GM12878 (cell line): Measurements from ENCODE around the gene CELSR2. TPM values are rescaled to one million over a fixed set of nuclear protein-coding genes. Genes with fewer than 3 reads are reported as not detected.

Experiments used
- ATAC-seq: fragments of 200-7000 bp; cut with Tn5 transposase; 3 replicates; pipeline ENCODE4 v1.9.1; 2020; ENCODE audit warnings: mild to moderate bottlenecking, moderate library complexity
- BruUV-seq: library from RNA; stranded (reverse); fragments of 400-500 nt; replicated peaks from 2 replicates; lab custom pipeline; 2021; lab: Mats Ljungman, UMichigan
- CTCF ChIA-PET: fragments of 300-600 bp; sonication (Branson Sonifier 250); formaldehyde crosslinking; extraction: SDS; loops from one replicate; lab custom pipeline; 2021; ENCODE audit warnings: inconsistent platforms; lab: Yijun Ruan, JAX
- POLR2A ChIA-PET: fragments of 350-600 bp; formaldehyde crosslinking; extraction: SDS; loops from one replicate; lab custom pipeline; 2021; ENCODE audit warnings: inconsistent platforms; lab: Charles Lee
- RAD21 ChIA-PET: fragments of 300-600 bp; sonication (Branson Sonifier 250); formaldehyde crosslinking; loops from one replicate; lab custom pipeline; 2023; ENCODE audit warnings: antibody characterized with exemption; ENCODE audit not compliant: unreplicated experiment; lab: Charles Lee
- SMC1A ChIA-PET: fragments of 300-600 bp; sonication (Branson Sonifier 250); formaldehyde crosslinking; loops from one replicate; lab custom pipeline; 2023; ENCODE audit not compliant: unreplicated experiment, uncharacterized antibody; lab: Charles Lee
- DNase-seq: peaks from one replicate; pipeline ENCODE4 v3.0.0-alpha.2; 2011; ENCODE audit warnings: low read depth, low spot score
- FAIRE-seq: peaks from 3 replicates; lab custom pipeline; 2011; peaks lifted over from hg19 to GRCh38; lab: Jason Lieb, UNC
- H2AFZ ChIP-seq: 2 replicates; pipeline ENCODE4 v1.6.0; 2011; ENCODE audit warnings: low read depth, low read length, control low read depth; ENCODE audit not compliant: control insufficient read depth
- H3K27ac ChIP-seq: 2 replicates; pipeline ENCODE4 v1.5.1; 2011; ENCODE audit warnings: control low read depth; ENCODE audit not compliant: control insufficient read depth, insufficient read depth
- H3K27me3 ChIP-seq, 2 experiments: replicated peaks in 1 of 2; 2 replicates each; pipeline versions ENCODE4 v1.6.0 to v1.6.1; 2011; ENCODE audit warnings: low read length in 1 of 2; ENCODE audit not compliant: control insufficient read depth in 2 of 2, insufficient read depth in 2 of 2
- H3K36me3 ChIP-seq, 2 experiments: 2 replicates each; pipeline ENCODE4 v1.5.1; 2011; ENCODE audit warnings: low read length in 1 of 2; ENCODE audit not compliant: control insufficient read depth in 2 of 2, insufficient read depth in 2 of 2
- H3K4me1 ChIP-seq: 2 replicates; pipeline ENCODE4 v1.6.1; 2011; ENCODE audit warnings: mild to moderate bottlenecking, low read length, moderate library complexity, mixed read lengths; ENCODE audit not compliant: control insufficient read depth, insufficient read depth
- H3K4me2 ChIP-seq: 2 replicates; pipeline ENCODE4 v1.6.0; 2011; ENCODE audit warnings: control low read depth; ENCODE audit not compliant: control insufficient read depth, insufficient read depth
- H3K4me3 ChIP-seq: fragments of 200-600 bp; sonication (generic); 2 replicates; pipeline ENCODE4 v1.5.1; 2016
- H3K79me2 ChIP-seq: 2 replicates; pipeline ENCODE4 v1.6.0; 2011; ENCODE audit warnings: low read length; ENCODE audit not compliant: control insufficient read depth, insufficient read depth
- H3K9ac ChIP-seq: 2 replicates; pipeline ENCODE4 v1.8.0; 2011; ENCODE audit warnings: low read length, control low read depth, mixed read lengths; ENCODE audit not compliant: control insufficient read depth, insufficient read depth
- H3K9me3 ChIP-seq: replicated peaks from 3 replicates; pipeline ENCODE4 v1.5.1; 2011; ENCODE audit warnings: mild to moderate bottlenecking, low read length; ENCODE audit not compliant: control insufficient read depth, insufficient read depth
- H4K20me1 ChIP-seq: 2 replicates; pipeline ENCODE4 v1.6.0; 2011; ENCODE audit not compliant: control insufficient read depth, insufficient read depth
- ATF3 ChIP-seq: IDR thresholded peaks from 2 replicates; pipeline ENCODE4 v1.6.1; 2011; ENCODE audit warnings: low read depth, mild to moderate bottlenecking, low read length, moderate library complexity, borderline replicate concordance; ENCODE audit errors: extremely low read depth
- CHD4 ChIP-seq: fragments of 200-600 bp; sonication (generic); IDR thresholded peaks from 2 replicates; pipeline ENCODE4 v1.6.1; 2016; ENCODE audit warnings: mild to moderate bottlenecking
- CREB1 ChIP-seq: IDR thresholded peaks from 2 replicates; pipeline ENCODE4 v1.6.1; 2012; ENCODE audit warnings: low read depth, mild to moderate bottlenecking, inconsistent platforms
- EED ChIP-seq: sonication (generic); IDR thresholded peaks from 2 replicates; pipeline ENCODE4 v1.6.1; 2016; ENCODE audit warnings: antibody characterized with exemption, low read depth
- JUNB ChIP-seq: IDR thresholded peaks from 2 replicates; pipeline ENCODE4 v1.6.1; 2016; ENCODE audit warnings: antibody characterized with exemption, mild to moderate bottlenecking
- NFYA ChIP-seq: IDR thresholded peaks from 2 replicates; pipeline ENCODE4 v1.6.1; 2011; ENCODE audit warnings: low read depth, mild to moderate bottlenecking, low read length, improper control_type of control experiment, borderline replicate concordance
- PAX5 ChIP-seq: IDR thresholded peaks from 2 replicates; pipeline ENCODE4 v1.6.1; 2011; ENCODE audit warnings: low read depth, low read length, borderline replicate concordance
- POLR2A ChIP-seq: IDR thresholded peaks from 2 replicates; pipeline ENCODE4 v1.6.1; 2011; ENCODE audit warnings: low read depth, mild to moderate bottlenecking, low read length
- POU2F2 ChIP-seq: IDR thresholded peaks from 3 replicates; pipeline ENCODE4 v1.6.1; 2011; ENCODE audit warnings: low read depth, mild to moderate bottlenecking, low read length, borderline replicate concordance
- ZBTB4 ChIP-seq: fragments of 450-650 bp; formaldehyde crosslinking; IDR thresholded peaks from 2 replicates; pipeline ENCODE4 v1.4.0; 2022; ENCODE audit warnings: mild to moderate bottlenecking, moderate library complexity
- WGBS: methylation state at CpG from one replicate; pipeline ENCODE4 v1.1.6; 2016; ENCODE audit warnings: low lambda C conversion rate; ENCODE audit not compliant: insufficient replicate concordance, insufficient coverage; ENCODE audit errors: missing lambda C conversion rate; 5-methylcytosine and 5-hydroxymethylcytosine counted together
- in situ Hi-C: fragments of 300-500 bp; cut with MboI; formaldehyde crosslinking; loops from 9 replicates; pipeline ENCODE4 v1.14.3; 2018; ENCODE audit warnings: mixed read lengths
- intact Hi-C: fragments of 100-400 bp; cut with micrococcal nuclease; formaldehyde crosslinking; loops from one replicate; pipeline ENCODE4 v1.14.2; 2022; ENCODE audit not compliant: unreplicated experiment
- polyA plus RNA-seq, 11 experiments: library from polyadenylated mRNA; depleted of rRNA in 4 of 11; unstranded in 6 of 11; stranded (reverse) in 5 of 11; fragments of >200 nt; fragmentation: Nextera tagmentation in 4 of 11; fragmentation: Illumina TruSeq in 1 of 11; extraction: Ambion mirVana in 4 of 11; extraction: Trizol in 1 of 11; gene quantifications; 1 replicate in 1 of 11; 2 replicates in 10 of 11; pipeline versions ENCODE4 v1.2.1 to v1.2.3, GENCODE V29; 2011 to 2016; ENCODE audit warnings: inconsistent platforms in 2 of 11, missing spikeins in 2 of 11, low read depth in 1 of 11
- total RNA-seq, 4 experiments: library from RNA; depleted of rRNA in 3 of 4; stranded (reverse); fragments of >200 nt in 3 of 4; fragmentation: Illumina TruSeq in 1 of 4; extraction: Trizol in 1 of 4; gene quantifications; 2 replicates each; pipeline versions ENCODE4 v1.2.1 to v1.2.3, GENCODE V29; 2013 to 2021
- TF ChIP-seq, protein P1 (sequence below): IDR thresholded peaks from 2 replicates; pipeline ENCODE4 v1.6.1; 2012; ENCODE audit warnings: low read length, inconsistent platforms

The CELSR2 gene
- total and polyA plus RNA-seq, 10 of the 15 experiments (the other 5 are each of a cell fraction or from before 2014, with no cell fraction given) = under 0.01 to 0.15 (median 0.04) TPM; not detected in 2

GRCh38 chr1:109242387-109242786 is 7.0 kb upstream of the CELSR2 start:
- no peaks in the 10 kb centered on the region for H4K20me1 ChIP-seq
- TF ChIP-seq CHD4 = no peak
- no peak for TF ChIP-seq ATF3
- TF ChIP-seq, protein P1, sequence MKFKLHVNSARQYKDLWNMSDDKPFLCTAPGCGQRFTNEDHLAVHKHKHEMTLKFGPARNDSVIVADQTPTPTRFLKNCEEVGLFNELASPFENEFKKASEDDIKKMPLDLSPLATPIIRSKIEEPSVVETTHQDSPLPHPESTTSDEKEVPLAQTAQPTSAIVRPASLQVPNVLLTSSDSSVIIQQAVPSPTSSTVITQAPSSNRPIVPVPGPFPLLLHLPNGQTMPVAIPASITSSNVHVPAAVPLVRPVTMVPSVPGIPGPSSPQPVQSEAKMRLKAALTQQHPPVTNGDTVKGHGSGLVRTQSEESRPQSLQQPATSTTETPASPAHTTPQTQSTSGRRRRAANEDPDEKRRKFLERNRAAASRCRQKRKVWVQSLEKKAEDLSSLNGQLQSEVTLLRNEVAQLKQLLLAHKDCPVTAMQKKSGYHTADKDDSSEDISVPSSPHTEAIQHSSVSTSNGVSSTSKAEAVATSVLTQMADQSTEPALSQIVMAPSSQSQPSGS = no peak
- no peak for TF ChIP-seq CREB1
- TF ChIP-seq, all 136 proteins: peak for 0
- Histone ChIP-seq H3K9ac (no peak overlapping the region), H3K27ac (no peak overlapping the region), H3K4me1 (no peaks in the 10 kb centered on the region), H3K36me3 (peaks cover 8 to 9% of the 10 kb centered on the region in 2 experiments; a peak in 3 of 4 replicates), H3K4me2 (no peak overlapping the region), H2AFZ (no peak overlapping the region), H3K4me3 (no peak overlapping the region), H3K27me3 (no peaks in the 10 kb centered on the region; a peak in 1 of 4 replicates), H3K79me2 (no peaks in the 10 kb centered on the region), H3K9me3 (no peaks in the 10 kb centered on the region)
- intact Hi-C loops = no loop called here
- in situ Hi-C loops = no loop called here
- 76% methylated on average over 7 of the region's 7 CpGs for WGBS
- CTCF ChIA-PET = no interaction called here
- FAIRE-seq = no peak
- SMC1A ChIA-PET = no interaction called here
- POLR2A ChIA-PET = interaction anchor here (1.7 kb wide), 1 partner anchor 10 kb away, joined by 5 read pairs; no protein-coding TSS in a partner anchor
- DNase-seq = no peak
- RAD21 ChIA-PET = no interaction called here
- no TSS peak for BruUV-seq
- ATAC-seq = no peak

DNA sequence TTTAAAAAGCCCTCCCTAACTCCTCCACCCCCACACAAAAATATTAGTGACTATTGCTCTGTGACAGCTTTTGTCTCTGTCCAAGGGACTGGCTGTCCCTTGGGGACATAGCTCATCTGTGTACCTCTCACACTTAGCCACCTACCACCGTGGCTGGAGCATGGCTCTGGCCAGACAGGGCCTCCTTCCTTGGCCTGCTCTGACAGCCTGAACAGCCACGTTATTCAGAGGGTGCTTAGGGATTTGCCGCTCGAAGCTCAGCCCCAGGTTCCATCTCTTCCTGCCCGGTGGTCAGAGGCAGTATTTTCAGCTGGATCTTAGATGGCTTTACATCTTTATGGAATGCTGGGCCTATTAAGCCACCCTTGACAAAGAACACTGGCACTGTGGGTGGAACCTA is 6.1 kb upstream of the CELSR2 start:
- Histone ChIP-seq H3K9me3 (no peaks in the 10 kb centered on the region), H3K27me3 (no peaks in the 10 kb centered on the region; a peak in 2 of 4 replicates), H4K20me1 (no peaks in the 10 kb centered on the region), H3K79me2 (no peaks in the 10 kb centered on the region), H3K4me2 (no peak overlapping the region), H3K9ac (no peak overlapping the region), H3K4me3 (no peak overlapping the region), H3K27ac (no peak overlapping the region), H3K4me1 (no peaks in the 10 kb centered on the region), H2AFZ (no peak overlapping the region), H3K36me3 (peaks cover 2 to 8% of the 10 kb centered on the region in 2 experiments; a peak in 3 of 4 replicates)
- ChIA-PET SMC1A (no interaction called here), POLR2A (interaction anchor here (1.7 kb wide), 1 partner anchor 11 kb away, joined by 5 read pairs; no protein-coding TSS in a partner anchor), CTCF (no interaction called here), RAD21 (no interaction called here)
- 45% methylated on average over 5 of the region's 5 CpGs for WGBS
- intact Hi-C loops = no loop called here
- TF ChIP-seq PAX5 (no peak), ZBTB4 (CRISPR knock-in tag) (no peak), POLR2A (no peak), JUNB (no peak), EED (no peak), NFYA (no peak), POU2F2 (no peak)
- TF ChIP-seq, protein P1 = no peak
- ATAC-seq (0 out of 3 replicates have a peak, but pooled peaks have one; percentile 12), FAIRE-seq (no peak), DNase-seq (no peak)
- no TSS peak for BruUV-seq
- in situ Hi-C loops = no loop called here
